GM23248 (cell line): ENCODE data around the gene BCAS1. TPM values are rescaled to one million over a fixed set of nuclear protein-coding genes. Genes with fewer than 3 reads are reported as not detected.
"Not testable (repeated sequence)": the region's sequence is repeated elsewhere in the genome, so short reads cannot be mapped to it uniquely, and the experiment has no call there.

Experiments
- DNase-seq: peaks from one replicate; pipeline ENCODE4 v3.0.0-alpha.2; 2015
- H2AFZ ChIP-seq: fragments of 200-600 bp; sonication (generic); 2 replicates; pipeline ENCODE4 v1.6.1; 2016; ENCODE audit warnings: antibody characterized with exemption
- H3F3A ChIP-seq: fragments of 200-600 bp; sonication (generic); 2 replicates; pipeline ENCODE4 v1.6.1; 2016; ENCODE audit warnings: mild to moderate bottlenecking, antibody characterized with exemption, mixed run types; ENCODE audit not compliant: insufficient read depth
- H3K27ac ChIP-seq: fragments of 200-600 bp; sonication (generic); 2 replicates; pipeline ENCODE4 v1.5.1; 2016; ENCODE audit warnings: mild to moderate bottlenecking
- H3K27me3 ChIP-seq: fragments of 200-600 bp; sonication (generic); replicated peaks from 2 replicates; pipeline ENCODE4 v1.6.1; 2016; ENCODE audit warnings: mild to moderate bottlenecking; ENCODE audit not compliant: insufficient read depth
- H3K36me3 ChIP-seq: fragments of 200-600 bp; sonication (generic); 2 replicates; pipeline ENCODE4 v1.6.1; 2016; ENCODE audit warnings: low read depth, mild to moderate bottlenecking
- H3K4me1 ChIP-seq: fragments of 200-600 bp; sonication (generic); 2 replicates; pipeline ENCODE4 v1.6.1; 2016; ENCODE audit warnings: mild to moderate bottlenecking; ENCODE audit not compliant: insufficient read depth
- H3K4me2 ChIP-seq: fragments of 200-600 bp; sonication (generic); one replicate; pipeline ENCODE4 v1.6.1; 2016; ENCODE audit warnings: mild to moderate bottlenecking; ENCODE audit not compliant: unreplicated experiment
- H3K4me3 ChIP-seq: fragments of 200-600 bp; sonication (generic); 2 replicates; pipeline ENCODE4 v1.5.1; 2016; ENCODE audit warnings: mild to moderate bottlenecking
- H3K79me2 ChIP-seq: fragments of 200-600 bp; sonication (generic); 2 replicates; pipeline ENCODE4 v1.6.1; 2016; ENCODE audit warnings: mild to moderate bottlenecking; ENCODE audit not compliant: insufficient read depth
- H3K9ac ChIP-seq: fragments of 200-600 bp; sonication (generic); 2 replicates; pipeline ENCODE4 v1.6.1; 2016; ENCODE audit warnings: mild to moderate bottlenecking
- H3K9me2 ChIP-seq: fragments of 200-600 bp; sonication (generic); 2 replicates; pipeline ENCODE4 v1.6.1; 2016; ENCODE audit warnings: mixed run types, mild to moderate bottlenecking, moderate library complexity; ENCODE audit not compliant: insufficient read depth
- H3K9me3 ChIP-seq: fragments of 200-600 bp; sonication (generic); one replicate; pipeline ENCODE4 v1.6.1; 2017; ENCODE audit warnings: low read depth
- H4K20me1 ChIP-seq: fragments of 200-600 bp; sonication (generic); 2 replicates; pipeline ENCODE4 v1.6.0; 2016; ENCODE audit not compliant: insufficient read depth
- EZH2 ChIP-seq: fragments of 200-600 bp; sonication (generic); IDR thresholded peaks from 2 replicates; pipeline ENCODE4 v1.6.1; 2018; ENCODE audit warnings: antibody characterized with exemption, mild to moderate bottlenecking; ENCODE audit not compliant: insufficient read depth, poor library complexity, severe bottlenecking
- EZH2phosphoT487 ChIP-seq: fragments of 200-600 bp; sonication (generic); IDR thresholded peaks from 2 replicates; pipeline ENCODE4 v1.6.1; 2018; ENCODE audit warnings: antibody characterized with exemption, moderate library complexity, mild to moderate bottlenecking, low read depth; ENCODE audit not compliant: insufficient read depth
- WGBS, 2 experiments: methylation state at CpG; one replicate each; pipeline ENCODE4 v1.1.6; 2015 to 2017; ENCODE audit warnings: low lambda C conversion rate in 2 of 2, low coverage in 1 of 2; ENCODE audit errors: missing lambda C conversion rate in 2 of 2; 5-methylcytosine and 5-hydroxymethylcytosine counted together
- in situ Hi-C: fragments of 300-500 bp; cut with MboI; formaldehyde crosslinking; loops from 2 replicates; pipeline ENCODE4 v1.15.0; 2020
- polyA plus RNA-seq: library from polyadenylated mRNA; unstranded; fragments of >200 nt; fragmentation: Nextera tagmentation; extraction: Ambion mirVana; gene quantifications from 2 replicates; pipeline ENCODE4 v1.2.1, GENCODE V29; 2016
- total RNA-seq: library from RNA; depleted of rRNA; stranded (reverse); fragments of >200 nt; shearing (Covaris generic); gene quantifications from 2 replicates; pipeline ENCODE4 v1.2.3, GENCODE V29; 2014

BCAS1 gene
- total and polyA plus RNA-seq, 2 experiments from 2014 or later = 0.41 TPM; not detected in 1

GRCh38 chr20:53975761-53976160 is 94.6 kb downstream of the BCAS1 start:
- H3K36me3 ChIP-seq = no peaks in the 10 kb centered on the region
- no peak overlapping the region for H3K9ac ChIP-seq
- 0 out of 2 replicates have a peak, but pooled peaks cover 6% of the 10 kb centered on the region for H3K4me1 ChIP-seq
- no peaks in the 10 kb centered on the region for H4K20me1 ChIP-seq
- no peak for DNase-seq
- no peaks in the 10 kb centered on the region for H3K9me2 ChIP-seq
- H3K9me3 ChIP-seq = no peaks in the 10 kb centered on the region
- WGBS, 2 experiments = 91 to 92% methylated on average over 5 of the region's 5 CpGs
- H3K27me3 ChIP-seq = no peaks in the 10 kb centered on the region
- in situ Hi-C loops = no loop called here
- TF ChIP-seq EZH2phosphoT487 (no peak), EZH2 (no peak)
- no peak overlapping the region for H2AFZ ChIP-seq
- no peak overlapping the region for H3K27ac ChIP-seq
- H3K79me2 ChIP-seq = no peaks in the 10 kb centered on the region
- H3K4me3 ChIP-seq = no peak overlapping the region
- no peak overlapping the region for H3K4me2 ChIP-seq
- peaks cover 13% of the 10 kb centered on the region; the same call in 1 of the 2 replicates for H3F3A ChIP-seq

- H3K4me3 ChIP-seq = no peak overlapping the region
- H3K9ac ChIP-seq = no peak overlapping the region
- no peaks in the 10 kb centered on the region for H3K9me3 ChIP-seq
- H4K20me1 ChIP-seq = no peaks in the 10 kb centered on the region
- H3F3A ChIP-seq = peaks cover 13% of the 10 kb centered on the region; the same call in 1 of the 2 replicates
- no peak overlapping the region for H3K4me2 ChIP-seq
- H3K9me2 ChIP-seq = no peaks in the 10 kb centered on the region
- 0 out of 2 replicates have a peak, but pooled peaks cover 6% of the 10 kb centered on the region for H3K4me1 ChIP-seq
- WGBS, 2 experiments = 69% methylated on average over 19 of the region's 19 CpGs
- H3K27ac ChIP-seq = no peak overlapping the region
- peak; percentile 30 for DNase-seq
- no peaks in the 10 kb centered on the region for H3K27me3 ChIP-seq
- no peaks in the 10 kb centered on the region for H3K79me2 ChIP-seq
- in situ Hi-C loops = loop anchor here (25.0 kb wide), 1 partner anchor 212 kb away; no protein-coding TSS in a partner anchor
- TF ChIP-seq EZH2 (no peak), EZH2phosphoT487 (no peak)
- peak overlapping the region; percentile 64 for H2AFZ ChIP-seq
- H3K36me3 ChIP-seq = no peaks in the 10 kb centered on the region
Measured at GRCh38 chr20:53974785-53975555, 95.4 kb downstream of the BCAS1 start.

GRCh38 chr20:53973882-53974281 is 96.5 kb downstream of the BCAS1 start:
- peaks cover 13% of the 10 kb centered on the region; the same call in 1 of the 2 replicates for H3F3A ChIP-seq
- H3K27me3 ChIP-seq, H3K4me2 ChIP-seq, DNase-seq, H2AFZ ChIP-seq, H3K36me3 ChIP-seq, H3K4me1 ChIP-seq, H3K79me2 ChIP-seq, H3K9me3 ChIP-seq, H3K9me2 ChIP-seq, H3K4me3 ChIP-seq, H3K27ac ChIP-seq, H4K20me1 ChIP-seq, H3K9ac ChIP-seq: not testable (repeated sequence)
- WGBS, 2 experiments = 35 to 55% methylated on average over 5 of the region's 5 CpGs
- in situ Hi-C loops = loop anchor here (25.0 kb wide), 1 partner anchor 213 kb away; no protein-coding TSS in a partner anchor

GRCh38 chr20:53972179-53972578 is 98.2 kb downstream of the BCAS1 start:
- Histone ChIP-seq H3K4me2 (no peak overlapping the region), H3K9ac (no peak overlapping the region), H3K27me3 (no peaks in the 10 kb centered on the region), H3F3A (peaks cover 13% of the 10 kb centered on the region; the same call in 1 of the 2 replicates), H3K79me2 (no peaks in the 10 kb centered on the region), H3K9me3 (no peaks in the 10 kb centered on the region), H3K36me3 (no peaks in the 10 kb centered on the region), H3K27ac (no peak overlapping the region), H3K9me2 (no peaks in the 10 kb centered on the region), H3K4me1 (0 out of 2 replicates have a peak, but pooled peaks cover 6% of the 10 kb centered on the region), H4K20me1 (no peaks in the 10 kb centered on the region), H3K4me3 (no peak overlapping the region), H2AFZ (no peak overlapping the region)
- in situ Hi-C loops = loop anchor here (25.0 kb wide), 1 partner anchor 215 kb away; no protein-coding TSS in a partner anchor
- WGBS, 2 experiments = 19 to 20% methylated on average over 1 of the region's 1 CpG
- no peak for TF ChIP-seq EZH2
- no peak for TF ChIP-seq EZH2phosphoT487
- peak; percentile 56 for DNase-seq
